Naive thymus-derived CD4-positive, alpha-beta T cell (primary cell): ENCODE data around the gene NEAT1. TPM values are rescaled to one million over a fixed set of nuclear protein-coding genes. Genes with fewer than 3 reads are reported as not detected.

Source experiments
- ATAC-seq: fragments of 150-1000 bp; cut with Tn5 transposase; 2 replicates; pipeline ENCODE4 v1.10.0; 2021; ENCODE audit warnings: mild to moderate bottlenecking, moderate library complexity
- CTCF ChIA-PET: fragments of 350-600 bp; sonication (Branson Sonifier 250); formaldehyde crosslinking; loops from one replicate; lab custom pipeline; 2021; ENCODE audit warnings: antibody characterized with exemption; lab: Charles Lee
- POLR2A ChIA-PET: fragments of 350-600 bp; sonication (Branson Sonifier 250); formaldehyde crosslinking; loops from one replicate; lab custom pipeline; 2021; ENCODE audit warnings: antibody characterized with exemption, inconsistent platforms; lab: Charles Lee
- DNase-seq, 9 donors: peaks; one replicate each; pipeline versions ENCODE4 v3.0.0 to v3.0.0-alpha.2; 2020 to 2022; ENCODE audit warnings: mixed read lengths in 1 of 9
- H3K27ac ChIP-seq: one replicate; pipeline ENCODE4 v1.7.0; 2013; ENCODE audit warnings: mild to moderate bottlenecking, low read depth, low read length, moderate library complexity
- H3K27me3 ChIP-seq, 2 donors: one replicate each; pipeline ENCODE4 v1.7.0; 2013; ENCODE audit warnings: low read length in 2 of 2, mild to moderate bottlenecking in 2 of 2, moderate library complexity in 2 of 2; ENCODE audit not compliant: control insufficient read depth in 2 of 2, insufficient read depth in 2 of 2
- H3K36me3 ChIP-seq, 3 experiments: 1 replicate in 2 of 3; 2 replicates in 1 of 3; pipeline ENCODE4 v1.7.0; 2013; ENCODE audit warnings: low read length in 3 of 3, mild to moderate bottlenecking in 3 of 3, moderate library complexity in 1 of 3; ENCODE audit not compliant: insufficient read depth in 3 of 3, control insufficient read depth in 2 of 3
- H3K4me1 ChIP-seq, 2 donors: one replicate each; pipeline ENCODE4 v1.7.0; 2013; ENCODE audit warnings: low read length in 2 of 2, mild to moderate bottlenecking in 2 of 2, moderate library complexity in 1 of 2; ENCODE audit not compliant: control insufficient read depth in 2 of 2, insufficient read depth in 2 of 2
- H3K4me3 ChIP-seq: 2 replicates; pipeline ENCODE4 v1.7.0; 2013; ENCODE audit warnings: mild to moderate bottlenecking, low read length
- H3K9me3 ChIP-seq, 3 experiments: 1 replicate in 2 of 3; 2 replicates in 1 of 3; pipeline ENCODE4 v1.7.0; 2013; ENCODE audit warnings: low read length in 3 of 3; ENCODE audit not compliant: control insufficient read depth in 2 of 3
- H3K27ac Mint-ChIP-seq, 9 donors: one replicate each; pipeline ENCODE4 v1.8.0; 2020 to 2022; ENCODE audit warnings: mixed read lengths in 9 of 9, mild to moderate bottlenecking in 8 of 9, moderate library complexity in 5 of 9, inconsistent platforms in 2 of 9
- H3K27me3 Mint-ChIP-seq, 5 donors: one replicate each; pipeline ENCODE4 v1.8.0; 2021 to 2022; ENCODE audit warnings: mixed read lengths in 5 of 5, mild to moderate bottlenecking in 1 of 5
- H3K36me3 Mint-ChIP-seq, 5 donors: one replicate each; pipeline ENCODE4 v1.8.0; 2020 to 2022; ENCODE audit warnings: mixed read lengths in 5 of 5, mild to moderate bottlenecking in 3 of 5, inconsistent platforms in 1 of 5
- H3K4me1 Mint-ChIP-seq, 7 donors: one replicate each; pipeline ENCODE4 v1.8.0; 2020 to 2022; ENCODE audit warnings: mixed read lengths in 7 of 7, mild to moderate bottlenecking in 3 of 7, inconsistent platforms in 1 of 7
- H3K4me3 Mint-ChIP-seq, 10 donors: one replicate each; pipeline ENCODE4 v1.8.0; 2020 to 2022; ENCODE audit warnings: mild to moderate bottlenecking in 10 of 10, mixed read lengths in 10 of 10, moderate library complexity in 6 of 10, inconsistent platforms in 2 of 10
- H3K9me3 Mint-ChIP-seq, 11 donors: one replicate each; pipeline ENCODE4 v1.8.0; 2020 to 2022; ENCODE audit warnings: mixed read lengths in 11 of 11, mild to moderate bottlenecking in 4 of 11, inconsistent platforms in 1 of 11, moderate library complexity in 1 of 11
- intact Hi-C, 2 donors: fragments of 100-400 bp; cut with micrococcal nuclease; formaldehyde crosslinking; loops; one replicate each; pipeline ENCODE4 v1.15.1; 2023
- polyA plus RNA-seq, 2 donors: library from polyadenylated mRNA; unstranded; fragments of 300-500 nt; fragmentation: Illumina TruSeq; gene quantifications; one replicate each; pipeline ENCODE4 v1.2.3, GENCODE V29; 2021
- total RNA-seq, 6 experiments: library from RNA in 5 of 6; stranded (reverse) in 5 of 6; gene quantifications; 1 replicate in 5 of 6; 2 replicates in 1 of 6; pipeline ENCODE4 v1.2.3 and lab custom pipeline; 2021 to 2026

Gene NEAT1
- total RNA-seq (1,000 to 10,000 TPM in 1 of 5 experiments, 100 to 1,000 TPM in 4; 358 to 1,454 (median 414) TPM), polyA plus RNA-seq (1 to 10 TPM; 2.5 to 2.6 TPM), total RNA-seq (lab: John Stamatoyannopoulos, UW) (674 reads per million, percentile 98 among the genes with 10 or more reads in this experiment)

DNA sequence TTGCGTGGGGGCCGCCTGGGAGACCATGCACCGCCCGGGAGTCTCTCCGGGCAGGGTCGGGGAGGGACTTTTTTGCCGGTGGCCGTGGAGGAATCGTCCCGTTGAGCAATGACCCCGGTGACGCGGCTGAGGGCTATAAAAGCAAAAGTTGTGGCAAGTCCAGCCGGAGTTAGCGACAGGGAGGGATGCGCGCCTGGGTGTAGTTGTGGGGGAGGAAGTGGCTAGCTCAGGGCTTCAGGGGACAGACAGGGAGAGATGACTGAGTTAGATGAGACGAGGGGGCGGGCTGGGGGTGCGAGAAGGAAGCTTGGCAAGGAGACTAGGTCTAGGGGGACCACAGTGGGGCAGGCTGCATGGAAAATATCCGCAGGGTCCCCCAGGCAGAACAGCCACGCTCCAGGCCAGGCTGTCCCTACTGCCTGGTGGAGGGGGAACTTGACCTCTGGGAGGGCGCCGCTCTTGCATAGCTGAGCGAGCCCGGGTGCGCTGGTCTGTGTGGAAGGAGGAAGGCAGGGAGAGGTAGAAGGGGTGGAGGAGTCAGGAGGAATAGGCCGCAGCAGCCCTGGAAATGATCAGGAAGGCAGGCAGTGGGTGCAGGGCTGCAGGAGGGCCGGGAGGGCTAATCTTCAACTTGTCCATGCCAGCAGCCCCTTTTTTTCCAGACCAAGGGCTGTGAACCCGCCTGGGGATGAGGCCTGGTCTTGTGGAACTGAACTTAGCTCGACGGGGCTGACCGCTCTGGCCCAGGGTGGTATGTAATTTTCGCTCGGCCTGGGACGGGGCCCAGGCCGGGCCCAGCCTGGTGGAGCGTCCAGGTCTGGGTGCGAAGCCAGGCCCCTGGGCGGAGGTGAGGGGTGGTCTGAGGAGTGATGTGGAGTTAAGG lies at the start of gene NEAT1:
NEAT1 (plus strand) TSS at position 166 of the 883 bp plus-strand sequence.
- ChIA-PET CTCF (interaction anchor here (1.1 to 4.7 kb wide), 3 partner anchors 41 to 75 kb away, joined by 3 to 42 read pairs (median 5); partner anchors contain the start of gene MALAT1), POLR2A (interaction anchor here (0.7 to 21.7 kb wide), 31 partner anchors 5 to 890 kb away, joined by 3 to 2591 read pairs (median 5); partner anchors contain the start of genes CCDC85B, FAM89B, FRMD8 and MALAT1)
- intact Hi-C loops = loop anchor here (1.0 to 10.0 kb wide), 5 partner anchors 54 to 1194 kb away; partner anchors contain the start of genes RBM14 (in 1 of the 2) and SF1 (in 1 of the 2)
- peaks cover 0 to 32% (median 0%) of the 10 kb centered on the region in 5 donors for H3K27me3 Mint-ChIP-seq
- H3K27ac Mint-ChIP-seq = peak within 1 kb of the TSS; percentile 97 to 100 (median 99)
- peaks cover 0 to 17% (median 0%) of the 10 kb centered on the region in 11 donors for H3K9me3 Mint-ChIP-seq
- H3K36me3 Mint-ChIP-seq = peaks cover 5 to 51% (median 24%) of the 10 kb centered on the region in 5 donors
- H3K4me1 Mint-ChIP-seq = peaks cover 38 to 77% (median 43%) of the 10 kb centered on the region in 7 donors
- DNase-seq (peak; percentile 70 to 99 (median 83)), ATAC-seq (peak; percentile 30)
- H3K27ac ChIP-seq = peak within 1 kb of the TSS; percentile 98
- peaks cover 0 to 8% (median 0%) of the 10 kb centered on the region in 3 experiments for H3K36me3 ChIP-seq
- H3K9me3 ChIP-seq = no peaks in the 10 kb centered on the region
- no peaks in the 10 kb centered on the region for H3K27me3 ChIP-seq
- peak within 1 kb of the TSS; percentile 74 for H3K4me3 ChIP-seq
- peaks cover 36 to 45% of the 10 kb centered on the region in 2 donors for H3K4me1 ChIP-seq
- peak within 1 kb of the TSS; percentile 92 to 100 (median 97) for H3K4me3 Mint-ChIP-seq

DNA sequence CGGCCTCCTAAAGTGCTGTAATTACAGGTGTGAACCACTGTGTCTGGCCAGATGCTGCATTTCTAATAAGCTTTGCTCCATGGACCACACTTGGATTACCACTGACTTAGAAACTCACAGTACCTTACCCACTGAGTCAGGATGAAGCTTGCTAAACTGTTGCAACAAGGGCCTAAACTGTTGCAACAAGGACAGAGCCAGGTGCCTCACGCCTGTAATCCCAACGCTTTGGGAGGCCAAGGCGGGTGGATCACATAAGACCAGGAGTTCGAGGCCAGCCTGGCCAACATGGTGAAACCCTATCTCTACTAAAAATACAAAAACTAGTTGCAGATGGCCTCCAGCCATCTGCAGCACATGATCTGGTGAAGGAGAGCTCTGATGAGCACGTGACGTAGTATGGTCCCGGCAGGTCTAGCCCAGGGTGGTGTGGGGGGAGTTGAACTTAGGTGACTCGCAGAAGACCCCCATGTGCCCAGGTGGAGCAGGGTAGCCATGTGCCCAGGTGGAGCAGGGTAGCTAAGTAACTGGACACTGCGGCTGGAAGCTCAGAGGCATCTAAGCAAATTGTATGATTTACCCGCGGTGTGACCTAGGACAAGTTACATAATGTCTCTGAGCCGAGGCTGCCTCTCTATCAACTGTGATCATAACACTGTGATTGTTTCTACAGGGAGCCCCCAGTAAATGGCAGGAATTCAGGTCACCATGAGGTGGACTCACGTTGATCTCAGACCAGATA lies 48.6 kb upstream of the NEAT1 start:
- H3K27ac Mint-ChIP-seq = peak overlapping the region in 4 of 9 donors; percentile 21 to 43 (median 30)
- no peak for ATAC-seq
- CTCF ChIA-PET = no interaction called here

DNA sequence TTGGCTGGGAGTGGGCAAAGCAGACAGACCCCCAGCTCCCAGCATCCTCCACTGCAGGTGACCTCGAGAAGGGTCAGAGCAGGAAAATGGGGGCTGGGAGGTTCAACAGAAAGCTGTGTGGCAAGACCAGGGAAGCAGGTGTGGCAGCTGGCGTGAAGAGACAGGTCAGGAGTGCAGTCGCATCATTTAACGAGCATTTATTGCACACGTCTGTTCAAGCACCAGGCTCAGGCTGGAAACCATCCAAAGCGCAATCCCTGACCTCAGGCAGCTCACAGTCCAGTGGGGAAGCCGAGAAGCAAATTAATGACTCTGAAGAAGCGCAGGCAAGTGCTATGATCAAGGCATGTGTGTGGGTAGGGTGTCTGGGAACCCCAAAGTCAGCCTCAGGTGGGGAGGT lies 47.6 kb upstream of the NEAT1 start:
- Histone ChIP-seq H3K4me3 (no peak overlapping the region), H3K36me3 (peaks cover 0 to 34% (median 0%) of the 10 kb centered on the region in 3 experiments), H3K4me1 (no peaks in the 10 kb centered on the region), H3K9me3 (no peaks in the 10 kb centered on the region), H3K27me3 (no peaks in the 10 kb centered on the region), H3K27ac (no peak overlapping the region)
- no peak for DNase-seq
- POLR2A ChIA-PET = interaction anchor here (0.7 to 1.5 kb wide), 3 partner anchors 9 to 19 kb away, joined by 3 to 5 read pairs (median 5); no protein-coding TSS in a partner anchor
- Mint-ChIP-seq H3K27me3 (no peaks in the 10 kb centered on the region), H3K4me1 (peaks cover 0 to 11% (median under 1%) of the 10 kb centered on the region in 7 donors), H3K27ac (peak overlapping the region in 3 of 9 donors; percentile 36 to 56 (median 56)), H3K4me3 (no peak overlapping the region), H3K9me3 (no peaks in the 10 kb centered on the region), H3K36me3 (peaks cover 0 to 2% (median 0%) of the 10 kb centered on the region in 5 donors)
- intact Hi-C loops = no loop called here
- CTCF ChIA-PET = interaction anchor here (0.6 kb wide), 1 partner anchor 441 kb away, joined by 3 read pairs; no protein-coding TSS in a partner anchor
- no peak for ATAC-seq

More for the DNA sequence above, 48.6 kb upstream of the NEAT1 start:
- H3K27me3 ChIP-seq = no peaks in the 10 kb centered on the region
- H3K27me3 Mint-ChIP-seq = no peaks in the 10 kb centered on the region
- H3K36me3 ChIP-seq = peaks cover 0 to 24% (median 0%) of the 10 kb centered on the region in 3 experiments
- H3K9me3 Mint-ChIP-seq = no peaks in the 10 kb centered on the region
- H3K4me3 Mint-ChIP-seq = no peak overlapping the region
- POLR2A ChIA-PET = interaction anchor here (0.6 to 1.5 kb wide), 7 partner anchors 10 to 128 kb away, joined by 3 to 5 read pairs (median 3); no protein-coding TSS in a partner anchor
- intact Hi-C loops = no loop called here
- peaks cover 0 to 11% (median 0%) of the 10 kb centered on the region in 7 donors for H3K4me1 Mint-ChIP-seq
- H3K9me3 ChIP-seq = no peaks in the 10 kb centered on the region
- H3K4me1 ChIP-seq = no peaks in the 10 kb centered on the region
- H3K27ac ChIP-seq = no peak overlapping the region
- no peak overlapping the region for H3K4me3 ChIP-seq
- DNase-seq = no peak
- H3K36me3 Mint-ChIP-seq = no peaks in the 10 kb centered on the region

DNA sequence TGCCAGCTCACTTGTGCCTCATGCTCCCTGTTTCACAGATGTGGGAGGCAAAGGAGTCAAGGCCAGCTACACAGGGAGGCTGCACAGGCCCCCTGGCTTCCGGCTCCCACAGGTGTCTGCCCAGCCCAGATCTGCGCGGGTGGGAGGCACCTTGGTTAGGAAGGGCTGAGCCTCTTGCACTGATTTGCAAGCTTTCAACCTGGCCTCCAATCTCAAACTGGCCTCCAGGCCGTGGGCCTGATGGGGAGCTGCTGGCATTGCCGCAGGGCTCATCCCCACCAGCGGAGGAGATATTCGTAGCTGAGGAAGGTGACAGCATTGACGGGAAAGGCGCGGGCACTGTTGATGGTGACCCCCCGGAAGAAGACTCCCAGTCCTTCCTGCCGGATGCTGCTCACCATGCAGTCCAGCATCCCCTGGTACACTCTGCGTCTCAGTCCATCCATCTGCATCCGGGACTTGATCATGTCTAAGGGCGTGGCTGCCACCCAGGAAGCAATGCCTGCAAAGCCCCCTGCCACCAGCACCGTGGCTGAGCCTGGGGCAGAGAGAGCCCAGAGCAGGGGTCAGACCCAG lies 46.4 kb upstream of the NEAT1 start:
- Mint-ChIP-seq H3K4me3 (no peak overlapping the region), H3K9me3 (no peaks in the 10 kb centered on the region), H3K27me3 (no peaks in the 10 kb centered on the region), H3K4me1 (peaks cover 0 to 10% (median 3%) of the 10 kb centered on the region in 7 donors), H3K27ac (peak overlapping the region in 2 of 9 donors; percentile 28 to 67), H3K36me3 (peaks cover 0 to 3% (median 0%) of the 10 kb centered on the region in 5 donors)
- Histone ChIP-seq H3K4me3 (no peak overlapping the region), H3K27me3 (no peaks in the 10 kb centered on the region), H3K4me1 (peaks cover 0 to 6% of the 10 kb centered on the region in 2 donors), H3K9me3 (no peaks in the 10 kb centered on the region), H3K27ac (no peak overlapping the region), H3K36me3 (peaks cover 0 to 36% (median 0%) of the 10 kb centered on the region in 3 experiments)
- ChIA-PET CTCF (interaction anchor here (1.0 kb wide), 1 partner anchor 13 kb away, joined by 3 read pairs; no protein-coding TSS in a partner anchor), POLR2A (interaction anchor here (0.6 to 1.2 kb wide), 5 partner anchors 40 to 915 kb away, joined by 3 read pairs; no protein-coding TSS in a partner anchor)
- ATAC-seq (no peak), DNase-seq (no peak)
- intact Hi-C loops = no loop called here

DNA sequence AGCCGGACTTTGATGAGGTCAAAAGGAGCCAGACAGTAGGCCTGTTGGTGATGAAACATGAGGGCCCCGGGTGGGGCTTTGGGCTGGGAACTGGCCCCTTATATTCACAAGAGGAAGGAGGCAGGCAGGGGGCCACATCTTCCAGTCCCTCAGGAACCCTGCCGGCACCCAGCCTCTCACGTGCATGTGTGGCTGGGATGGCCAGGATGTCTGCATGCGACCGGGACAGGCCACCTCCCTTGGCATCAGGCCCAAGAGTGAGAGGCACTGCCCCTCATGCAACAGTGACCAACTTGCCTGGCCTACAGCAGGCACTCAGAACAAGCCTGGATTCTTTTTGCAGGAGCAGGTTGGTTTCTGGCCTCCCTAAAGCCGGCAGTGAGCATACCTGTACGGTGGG lies 45.6 kb upstream of the NEAT1 start:
- no peak overlapping the region for H3K4me3 Mint-ChIP-seq
- Histone ChIP-seq H3K36me3 (peaks cover 0 to 36% (median 0%) of the 10 kb centered on the region in 3 experiments), H3K27me3 (no peaks in the 10 kb centered on the region), H3K4me3 (no peak overlapping the region), H3K27ac (no peak overlapping the region), H3K4me1 (peaks cover 6% of the 10 kb centered on the region in 2 donors), H3K9me3 (no peaks in the 10 kb centered on the region)
- DNase-seq (no peak), ATAC-seq (no peak)
- intact Hi-C loops = no loop called here
- peaks cover 0 to 3% (median 0%) of the 10 kb centered on the region in 5 donors for H3K36me3 Mint-ChIP-seq
- CTCF ChIA-PET = no interaction called here
- peaks cover 0 to 14% (median 12%) of the 10 kb centered on the region in 7 donors for H3K4me1 Mint-ChIP-seq
- POLR2A ChIA-PET = no interaction called here
- no peaks in the 10 kb centered on the region for H3K9me3 Mint-ChIP-seq
- no peak overlapping the region for H3K27ac Mint-ChIP-seq
- H3K27me3 Mint-ChIP-seq = no peaks in the 10 kb centered on the region
